Dedifferentiated amniotic fluid mesenchymal stem cell (primary cell): ENCODE data around the gene CORO2B.
"Not testable (repeated sequence)": the region's sequence is repeated elsewhere in the genome, so short reads cannot be mapped to it uniquely, and the experiment has no call there.

ENCODE experiments used
- DNase-seq: peaks from one replicate; pipeline ENCODE4 v3.0.0-alpha.2; 2016; ENCODE audit errors: extremely low spot score

The CORO2B gene

GRCh38 chr15:68644083-68644904, 65.5 kb downstream of the CORO2B start:
- DNase-seq: peak; percentile 48

GRCh38 chr15:68644996-68645395, 66.2 kb downstream of the CORO2B start:
- no peak for DNase-seq

- DNase-seq: no peak
Measured at GRCh38 chr15:68646156-68646555, 67.4 kb downstream of the CORO2B start.

- DNase-seq: no peak
Measured at GRCh38 chr15:68646696-68647095, 67.9 kb downstream of the CORO2B start.

DNA sequence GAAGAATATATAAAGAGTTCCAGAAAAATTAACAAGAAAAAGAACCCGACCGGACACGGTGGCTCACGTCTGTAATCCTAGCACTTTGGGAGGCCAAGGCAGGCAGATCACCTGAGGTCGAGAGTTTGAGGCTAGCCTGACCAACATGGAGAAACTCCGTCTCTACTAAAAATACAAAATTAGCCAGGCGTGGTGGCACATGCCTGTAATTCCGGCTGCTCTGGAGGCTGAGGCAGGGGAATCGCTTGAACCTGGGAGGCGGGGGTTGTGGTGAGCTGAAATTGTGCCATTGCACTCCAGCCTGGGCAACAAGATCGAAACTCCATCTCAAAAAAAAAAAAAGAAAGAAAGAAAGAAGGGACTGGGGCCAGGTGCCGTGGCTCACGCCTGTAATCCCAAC, 68.6 kb downstream of the CORO2B start:
- DNase-seq: not testable (repeated sequence)

GRCh38 chr15:68650901-68651709, 72.3 kb downstream of the CORO2B start:
- no peak for DNase-seq

DNA sequence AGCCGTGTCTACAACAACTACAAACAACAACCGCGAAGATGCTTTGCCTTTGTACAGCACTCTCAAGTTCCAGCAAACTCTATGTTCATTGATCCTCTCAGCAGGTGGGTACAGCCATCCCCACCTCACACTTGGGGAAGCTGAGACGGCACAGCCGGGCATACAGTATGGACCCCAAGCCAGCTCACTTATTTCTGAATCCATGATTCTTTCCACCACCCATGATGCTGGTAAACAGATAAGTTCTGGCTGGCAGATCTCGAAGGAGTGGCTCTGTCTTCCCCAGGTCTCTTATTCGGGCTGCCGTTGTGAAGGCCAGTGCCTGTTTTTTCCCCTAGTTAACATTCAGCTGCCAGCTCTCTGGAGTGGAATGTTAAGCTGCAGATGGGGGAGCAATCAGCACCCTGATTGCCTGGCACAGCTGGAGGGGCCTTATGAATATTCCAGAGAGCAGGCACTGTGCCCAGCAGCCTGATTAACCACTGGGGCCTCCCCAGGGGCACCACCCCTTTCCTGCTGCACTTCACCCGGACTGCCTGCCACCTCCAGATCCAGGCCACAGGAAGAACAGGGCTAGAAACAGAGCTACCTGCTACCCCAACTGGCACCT, 73.2 kb downstream of the CORO2B start:
- no peak for DNase-seq

- DNase-seq: no peak
Measured at GRCh38 chr15:68653031-68653635, 74.3 kb downstream of the CORO2B start.

DNA sequence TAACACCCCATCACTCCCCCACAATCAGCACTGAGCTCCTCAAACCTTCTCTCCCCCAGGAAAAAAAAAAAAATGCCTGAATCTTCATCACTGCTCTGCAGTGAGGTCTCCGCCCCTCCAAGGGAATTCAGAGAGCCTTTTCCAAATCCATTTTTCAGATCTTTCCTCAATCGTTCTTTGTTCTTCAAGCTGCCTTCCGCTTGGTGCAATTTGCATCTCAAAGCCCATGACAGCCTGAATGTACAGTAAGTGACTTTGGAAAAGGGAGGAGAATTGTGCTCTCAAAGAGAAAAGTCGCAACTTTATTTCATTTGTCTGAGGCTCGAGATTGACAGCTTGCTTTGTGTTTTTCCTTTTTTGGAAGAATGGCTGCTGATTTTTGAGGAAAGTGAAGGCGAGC, 75.0 kb downstream of the CORO2B start:
- DNase-seq: no peak

DNA sequence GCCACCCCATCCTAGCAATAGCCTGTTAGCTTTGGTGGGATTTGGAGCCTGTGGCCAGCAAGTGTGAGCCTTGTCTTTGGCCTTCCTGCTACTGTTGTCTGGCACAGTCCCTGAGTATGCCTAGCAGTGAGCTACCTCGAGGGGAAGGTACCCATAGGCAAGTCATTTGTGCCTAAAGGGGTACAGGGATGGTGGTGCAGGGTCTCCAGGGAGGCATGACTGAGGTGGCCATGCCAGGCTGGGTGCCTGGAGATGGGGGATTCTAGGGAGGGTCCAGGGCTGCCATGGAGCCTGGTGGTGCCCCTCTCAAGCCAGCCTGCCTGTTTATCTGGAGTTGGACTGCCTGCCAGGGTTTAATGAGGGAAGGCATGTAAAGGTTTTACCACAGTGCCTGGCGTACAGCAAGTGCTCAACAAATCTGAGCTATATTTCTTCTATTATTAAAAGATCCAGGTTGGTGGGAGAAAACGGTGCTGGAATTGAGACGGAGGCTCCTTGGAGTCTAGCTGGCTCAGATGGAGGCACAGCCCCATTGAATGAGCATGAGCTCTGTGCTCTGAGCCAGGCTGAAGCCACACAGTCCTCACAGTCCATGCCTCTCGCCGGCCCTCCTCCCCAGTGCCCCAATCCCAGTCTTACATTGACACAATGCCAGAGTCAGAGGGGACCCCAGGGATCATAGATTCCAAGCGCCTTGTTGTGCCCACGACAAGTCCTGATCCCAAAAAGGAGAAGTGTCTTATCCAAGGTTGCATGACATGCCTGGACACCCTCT, 76.2 kb downstream of the CORO2B start:
- DNase-seq: no peak

- no peak for DNase-seq
Measured at GRCh38 chr15:68655686-68656437, 77.1 kb downstream of the CORO2B start.

DNA sequence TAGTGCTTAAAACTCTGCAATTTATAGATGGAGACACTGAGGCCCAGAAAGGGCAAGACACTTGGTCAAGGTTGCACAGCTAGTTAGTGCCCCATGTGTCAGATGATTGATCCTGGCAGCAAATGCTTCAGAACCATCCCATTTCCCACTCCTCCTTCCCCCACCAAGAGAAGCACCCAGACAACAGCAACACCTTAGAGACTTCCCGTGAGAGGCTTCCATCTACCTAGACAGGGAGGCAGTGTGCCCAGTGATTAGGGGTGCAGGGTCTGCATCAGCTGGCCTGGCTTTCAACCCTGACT, 77.6 kb downstream of the CORO2B start:
- no peak for DNase-seq

- no peak for DNase-seq
Measured at GRCh38 chr15:68658151-68658550, 79.4 kb downstream of the CORO2B start.

DNA sequence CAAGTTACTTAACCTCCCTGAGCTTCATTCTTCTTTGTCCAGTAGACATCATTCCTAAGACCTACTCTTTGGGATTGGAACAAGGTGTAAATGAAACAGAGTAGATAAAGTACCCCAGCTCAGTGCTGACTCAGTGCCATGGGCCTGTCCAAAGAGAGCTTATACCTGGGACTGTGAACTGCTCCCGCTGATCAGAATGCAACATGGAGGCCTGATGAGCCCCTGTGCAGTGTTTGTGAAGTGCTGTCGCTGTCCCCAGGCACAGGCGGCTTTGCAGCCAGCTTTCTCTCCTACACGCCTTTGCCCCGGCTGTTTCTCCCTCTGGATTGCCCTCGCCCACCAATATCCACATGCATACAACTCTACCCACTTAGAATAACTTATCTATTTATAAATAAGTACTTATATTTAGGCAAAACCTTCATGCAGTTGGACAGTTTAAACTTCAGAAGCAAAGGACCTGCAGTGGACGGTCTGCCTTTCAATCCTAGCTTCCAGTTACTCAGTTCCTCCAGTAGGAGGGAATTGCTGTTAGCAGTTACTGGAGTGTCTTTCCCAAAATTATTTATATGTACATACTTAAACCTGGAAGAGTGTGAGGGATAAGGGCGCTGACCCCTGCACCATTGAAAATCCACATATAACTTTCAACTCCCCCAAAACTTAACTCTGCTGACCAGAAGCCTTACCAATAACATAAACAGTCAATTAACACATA, 80.0 kb downstream of the CORO2B start:
- no peak for DNase-seq

GRCh38 chr15:68663526-68663925, 84.7 kb downstream of the CORO2B start:
- no peak for DNase-seq

DNA sequence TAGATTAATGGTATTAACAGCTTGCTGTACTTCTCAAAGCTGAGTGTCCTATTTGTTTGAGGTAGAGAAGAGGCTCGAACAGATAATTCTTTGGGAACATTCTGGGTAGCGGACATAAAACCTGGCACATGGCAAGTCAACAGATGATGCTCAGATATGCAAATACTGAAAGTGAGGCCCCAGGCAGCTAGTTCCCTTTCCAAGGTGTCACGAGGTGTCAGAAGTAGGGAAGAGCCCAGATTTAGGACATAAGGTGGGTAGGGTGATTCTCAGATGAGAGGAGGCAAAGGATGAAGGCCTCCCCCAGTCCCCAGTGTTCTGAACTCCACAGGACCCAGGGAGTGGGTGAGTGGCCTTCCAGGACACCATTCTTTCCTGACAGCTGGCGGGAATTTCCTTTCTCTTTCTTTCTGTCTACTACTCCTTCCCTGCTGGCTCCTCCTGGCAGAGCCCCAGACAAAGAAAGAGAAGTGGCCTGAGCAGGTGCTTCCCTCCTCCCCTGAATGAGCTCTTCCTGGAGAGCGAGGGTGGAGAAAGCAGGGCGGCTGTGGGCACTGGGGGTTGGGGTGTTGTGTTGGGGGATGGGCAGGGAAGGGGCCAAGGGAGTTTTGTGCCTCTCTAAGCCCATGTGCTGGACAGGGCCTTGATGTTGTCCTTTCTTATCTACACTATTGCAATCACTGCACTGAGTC, 87.5 kb downstream of the CORO2B start:
- DNase-seq: no peak

- no peak for DNase-seq
Measured at GRCh38 chr15:68666812-68667450, 88.1 kb downstream of the CORO2B start.

GRCh38 chr15:68667800-68668625, 89.2 kb downstream of the CORO2B start:
- DNase-seq: no peak
